HG03064 (cell line): ENCODE measurements around the gene RBM39.
A peak's percentile ranks its signal among the peaks of the same experiment; 100 is the strongest.
"Not testable (repeated sequence)": the region's sequence is repeated elsewhere in the genome, so short reads cannot be mapped to it uniquely, and the experiment has no call there.

ENCODE experiments used
- ATAC-seq: cut with Tn5 transposase; IDR thresholded peaks from one replicate; pipeline ENCODE4 v1.9.1; 2021; ENCODE audit warnings: low read depth; ENCODE audit not compliant: unreplicated experiment

Gene RBM39

GRCh38 chr20:35690265-35690664 is 51.8 kb downstream of the RBM39 start:
- ATAC-seq = no peak

GRCh38 chr20:35686872-35687271 is 55.2 kb downstream of the RBM39 start:
- not testable (repeated sequence) for ATAC-seq

- not testable (repeated sequence) for ATAC-seq
Measured at GRCh38 chr20:35685368-35685767, 56.7 kb downstream of the RBM39 start.

- no peak for ATAC-seq
Measured at GRCh38 chr20:35681960-35682359, 60.1 kb downstream of the RBM39 start.

- no peak for ATAC-seq
Measured at GRCh38 chr20:35680452-35681183, 61.4 kb downstream of the RBM39 start.

- no peak for ATAC-seq
Measured at GRCh38 chr20:35674921-35675320, 67.1 kb downstream of the RBM39 start.

- ATAC-seq = no peak
Measured at GRCh38 chr20:35673884-35674283, 68.2 kb downstream of the RBM39 start.

- no peak for ATAC-seq
Measured at GRCh38 chr20:35669681-35670080, 72.4 kb downstream of the RBM39 start.

- no peak for ATAC-seq
Measured at GRCh38 chr20:35669221-35669620, 72.8 kb downstream of the RBM39 start.

- no peak for ATAC-seq
Measured at GRCh38 chr20:35665949-35666288, 76.1 kb downstream of the RBM39 start.

- peak; percentile 67 for ATAC-seq
Measured at GRCh38 chr20:35664466-35665206, 77.4 kb downstream of the RBM39 start, which contains the start of the genes CPNE1 and RBM12. Gene CPNE1, minus strand, starts transcription at chr20:35664900. Its CDS starts 31,977 bp downstream, at chr20:35632923. Gene RBM12, minus strand, starts transcription at chr20:35664900. Its CDS starts 9,578 bp downstream, at chr20:35655322.

- ATAC-seq = peak; percentile 25
Measured at GRCh38 chr20:35663516-35664465, 78.3 kb downstream of the RBM39 start.

GRCh38 chr20:35662551-35662950 is 79.5 kb downstream of the RBM39 start:
- no peak for ATAC-seq

GRCh38 chr20:35661908-35662307 is 80.2 kb downstream of the RBM39 start:
- no peak for ATAC-seq

GRCh38 chr20:35661053-35661452 is 81.0 kb downstream of the RBM39 start:
- no peak for ATAC-seq

GRCh38 chr20:35660122-35660937 is 81.7 kb downstream of the RBM39 start:
- no peak for ATAC-seq

GRCh38 chr20:35657271-35657670 is 84.8 kb downstream of the RBM39 start:
- no peak for ATAC-seq

- no peak for ATAC-seq
Measured at GRCh38 chr20:35654415-35654814, 87.6 kb downstream of the RBM39 start.

GRCh38 chr20:35653893-35654292 is 88.2 kb downstream of the RBM39 start:
- ATAC-seq = no peak
